Adrenal gland (tissue), 5 donors: ENCODE data around the gene PDGFD.

Experiments
- POLR2A ChIP-seq, 2 donors: fragments of 450-650 bp; IDR thresholded peaks; one replicate each; pipeline ENCODE4 v1.6.1; 2017; ENCODE audit warnings: antibody characterized with exemption in 2 of 2, mild to moderate bottlenecking in 2 of 2, moderate library complexity in 1 of 2
- TF ChIP-seq, protein P1 (sequence below), 6 experiments: fragments of 450-650 bp in 4 of 6; fragments of 200-600 bp in 2 of 6; sonication (generic) in 1 of 6; IDR thresholded peaks; 1 replicate in 5 of 6; 2 replicates in 1 of 6; pipeline versions ENCODE4 v1.5.1 to v1.8.0; 2016 to 2021; ENCODE audit warnings: antibody characterized with exemption in 6 of 6, mild to moderate bottlenecking in 2 of 6, moderate library complexity in 1 of 6
- donor health status: DM: no; HTN: no; CAD: no.

DNA sequence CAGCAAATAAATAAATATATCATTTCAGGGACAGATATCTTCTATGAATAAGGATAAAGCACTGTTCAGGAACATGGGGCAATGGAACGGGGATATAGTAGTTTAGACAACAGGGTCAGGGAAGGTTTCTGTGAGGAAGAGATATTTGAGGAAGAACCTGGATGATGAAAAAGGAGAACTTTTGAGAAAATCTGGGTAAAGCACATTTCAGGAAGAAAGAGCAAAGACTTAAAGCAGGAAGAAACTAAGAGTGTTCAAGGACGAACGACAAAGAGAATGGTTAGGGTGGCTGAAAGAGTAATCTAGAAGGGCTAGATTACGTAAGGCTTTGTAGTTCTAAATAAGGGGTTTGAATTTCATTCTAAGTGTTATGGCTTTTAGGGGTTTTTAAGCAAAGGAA, 114.8 kb downstream of the PDGFD start:
- TF ChIP-seq, protein P1, sequence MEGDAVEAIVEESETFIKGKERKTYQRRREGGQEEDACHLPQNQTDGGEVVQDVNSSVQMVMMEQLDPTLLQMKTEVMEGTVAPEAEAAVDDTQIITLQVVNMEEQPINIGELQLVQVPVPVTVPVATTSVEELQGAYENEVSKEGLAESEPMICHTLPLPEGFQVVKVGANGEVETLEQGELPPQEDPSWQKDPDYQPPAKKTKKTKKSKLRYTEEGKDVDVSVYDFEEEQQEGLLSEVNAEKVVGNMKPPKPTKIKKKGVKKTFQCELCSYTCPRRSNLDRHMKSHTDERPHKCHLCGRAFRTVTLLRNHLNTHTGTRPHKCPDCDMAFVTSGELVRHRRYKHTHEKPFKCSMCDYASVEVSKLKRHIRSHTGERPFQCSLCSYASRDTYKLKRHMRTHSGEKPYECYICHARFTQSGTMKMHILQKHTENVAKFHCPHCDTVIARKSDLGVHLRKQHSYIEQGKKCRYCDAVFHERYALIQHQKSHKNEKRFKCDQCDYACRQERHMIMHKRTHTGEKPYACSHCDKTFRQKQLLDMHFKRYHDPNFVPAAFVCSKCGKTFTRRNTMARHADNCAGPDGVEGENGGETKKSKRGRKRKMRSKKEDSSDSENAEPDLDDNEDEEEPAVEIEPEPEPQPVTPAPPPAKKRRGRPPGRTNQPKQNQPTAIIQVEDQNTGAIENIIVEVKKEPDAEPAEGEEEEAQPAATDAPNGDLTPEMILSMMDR (IDR thresholded peaks at IDR 0.05): no peak
- TF ChIP-seq POLR2A (IDR thresholded peaks at IDR 0.05): no peak
